ENCODE measurements around the gene RPP21. TPM values are rescaled to one million over a fixed set of nuclear protein-coding genes. Genes with fewer than 3 reads are reported as not detected.

Gene RPP21
- total RNA-seq, 1 donor from 2014 or later: 262 TPM

GRCh38 chr6:30378290-30378937, 33.5 kb downstream of the RPP21 start:
- Histone ChIP-seq H3K27ac (no peak overlapping the region), H3K4me1 (no peaks in the 10 kb centered on the region), H3K36me3 (no peaks in the 10 kb centered on the region), H3K9me3 (no peaks in the 10 kb centered on the region), H3K4me3 (no peak overlapping the region), H3K27me3 (no peaks in the 10 kb centered on the region)
- no peak for DNase-seq (ENCODE audit: low spot score in 2 of 2)
- no peak for TF ChIP-seq CTCF (IDR thresholded peaks at IDR 0.05)
- intact Hi-C loops (cut with DNase I): no loop called here

- Histone ChIP-seq H3K9me3 (no peaks in the 10 kb centered on the region), H3K36me3 (no peaks in the 10 kb centered on the region), H3K27ac (no peak overlapping the region), H3K4me3 (no peak overlapping the region), H3K27me3 (no peaks in the 10 kb centered on the region), H3K4me1 (no peaks in the 10 kb centered on the region)
- intact Hi-C loops (cut with DNase I): no loop called here
- TF ChIP-seq CTCF (IDR thresholded peaks at IDR 0.05): no peak
- no peak for DNase-seq (ENCODE audit: low spot score in 2 of 2)
Measured at GRCh38 chr6:30380464-30380863, 35.5 kb downstream of the RPP21 start.

GRCh38 chr6:30386166-30386565, 41.2 kb downstream of the RPP21 start:
- Histone ChIP-seq H3K4me3 (no peak overlapping the region), H3K9me3 (no peaks in the 10 kb centered on the region), H3K4me1 (no peaks in the 10 kb centered on the region), H3K36me3 (no peaks in the 10 kb centered on the region), H3K27me3 (no peaks in the 10 kb centered on the region), H3K27ac (no peak overlapping the region)
- intact Hi-C loops (cut with DNase I): no loop called here
- DNase-seq (ENCODE audit: low spot score in 2 of 2): no peak
- no peak for TF ChIP-seq CTCF (IDR thresholded peaks at IDR 0.05)

- TF ChIP-seq CTCF (IDR thresholded peaks at IDR 0.05): no peak
- no peak overlapping the region for H3K27ac ChIP-seq
- no peak overlapping the region for H3K4me3 ChIP-seq
- H3K27me3 ChIP-seq: no peaks in the 10 kb centered on the region
- H3K4me1 ChIP-seq: no peaks in the 10 kb centered on the region
- H3K9me3 ChIP-seq: no peaks in the 10 kb centered on the region
- intact Hi-C loops (cut with DNase I): no loop called here
- no peak for DNase-seq (ENCODE audit: low spot score in 2 of 2)
- no peaks in the 10 kb centered on the region for H3K36me3 ChIP-seq
Measured at GRCh38 chr6:30391240-30391639, 46.3 kb downstream of the RPP21 start.

- Histone ChIP-seq H3K27me3 (no peaks in the 10 kb centered on the region), H3K4me3 (no peak overlapping the region), H3K9me3 (no peaks in the 10 kb centered on the region), H3K36me3 (no peaks in the 10 kb centered on the region), H3K27ac (no peak overlapping the region), H3K4me1 (no peaks in the 10 kb centered on the region)
- intact Hi-C loops (cut with DNase I): no loop called here
- DNase-seq (ENCODE audit: low spot score in 2 of 2): no peak
- no peak for TF ChIP-seq CTCF (IDR thresholded peaks at IDR 0.05)
Measured at GRCh38 chr6:30394139-30394538, 49.2 kb downstream of the RPP21 start.

Other genes starting within 250 kb of the RPP21 start
- gene TRIM31, start 232.1 kb upstream of the RPP21 start, total RNA-seq: not detected
- not detected for gene TRIM40, start 209.0 kb upstream of the RPP21 start, total RNA-seq
- not detected for gene TRIM10, start 183.9 kb upstream of the RPP21 start, total RNA-seq
- gene TRIM15, start 181.6 kb upstream of the RPP21 start, total RNA-seq: not detected
- 38.6 TPM for gene TRIM26, start 131.8 kb upstream of the RPP21 start, total RNA-seq
- 2.8 TPM for gene TRIM39, start 18.2 kb upstream of the RPP21 start, total RNA-seq
- 896 TPM for gene HLA-E, start 144.4 kb downstream of the RPP21 start, total RNA-seq
- gene GNL1, start 211.3 kb downstream of the RPP21 start, total RNA-seq: 33.0 TPM
- 25.0 TPM for gene PRR3, start 212.1 kb downstream of the RPP21 start, total RNA-seq
- gene ABCF1, start 226.3 kb downstream of the RPP21 start, total RNA-seq: 36.6 TPM

Measured in ascending aorta (tissue), 2 donors.